ENCODE results near the gene SLC52A3. TPM values are rescaled to one million over a fixed set of nuclear protein-coding genes. Genes with fewer than 3 reads are reported as not detected.

SLC52A3 gene
- total RNA-seq, 1 donor from 2014 or later: 2.7 TPM

Other genes with a start within 250 kb of the SLC52A3 start
- 111 TPM for gene CSNK2A1, start 224.7 kb downstream of the SLC52A3 start, total RNA-seq
- gene TCF15, start 158.2 kb downstream of the SLC52A3 start, total RNA-seq: 13.1 TPM
- gene SRXN1, start 115.3 kb downstream of the SLC52A3 start, total RNA-seq: 40.4 TPM
- gene SCRT2, start 92.7 kb downstream of the SLC52A3 start, total RNA-seq: not detected
- gene FAM110A, start 65.2 kb upstream of the SLC52A3 start, total RNA-seq: 2.6 TPM
- gene ANGPT4, start 147.8 kb upstream of the SLC52A3 start, total RNA-seq: 0.05 TPM
- not detected for gene RSPO4, start 233.8 kb upstream of the SLC52A3 start, total RNA-seq

Measured in Right ventricle myocardium inferior (tissue), 1 donor.